HG02588 (cell line): ENCODE results near the gene FMO5.
"Not testable (repeated sequence)": the region's sequence is repeated elsewhere in the genome, so short reads cannot be mapped to it uniquely, and the experiment has no call there.

Source experiments
- ATAC-seq: cut with Tn5 transposase; IDR thresholded peaks from one replicate; pipeline ENCODE4 v1.9.1; 2021; ENCODE audit warnings: mild to moderate bottlenecking, moderate library complexity; ENCODE audit not compliant: unreplicated experiment

FMO5 gene

DNA sequence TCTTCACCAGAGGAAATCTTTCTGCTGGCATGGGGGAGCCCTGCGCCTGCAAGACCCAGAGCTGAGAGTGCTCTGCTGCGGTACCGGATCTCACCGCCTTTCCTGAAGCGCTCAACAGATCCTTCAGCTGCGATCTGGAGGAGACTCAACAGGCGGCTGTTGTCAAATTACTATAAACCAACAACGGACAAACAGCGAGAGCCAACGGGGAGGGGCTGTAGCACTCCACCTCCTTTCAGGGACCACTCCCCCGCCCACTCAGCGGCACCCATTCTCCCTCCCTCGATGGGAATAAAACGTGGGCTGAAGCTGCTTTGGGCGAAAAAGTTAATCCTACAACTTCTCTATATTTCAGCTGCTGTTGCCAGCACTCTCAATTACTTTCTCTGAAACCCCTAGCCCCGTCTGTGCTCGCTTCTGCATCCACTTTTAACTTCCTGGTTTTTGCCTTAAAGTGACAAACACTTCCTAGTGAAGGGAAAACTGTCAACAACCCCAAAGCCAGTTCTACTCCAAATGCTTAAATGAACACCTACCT lies at the start of gene FMO5:
FMO5 (minus strand) TSS at position 147 of the 538 bp plus-strand sequence. CDS start 310 bp downstream, outside the sequence.
- ATAC-seq = peak; percentile 58

GRCh38 chr1:147273409-147274336 lies 48.5 kb upstream of the FMO5 start:
- ATAC-seq = no peak

DNA sequence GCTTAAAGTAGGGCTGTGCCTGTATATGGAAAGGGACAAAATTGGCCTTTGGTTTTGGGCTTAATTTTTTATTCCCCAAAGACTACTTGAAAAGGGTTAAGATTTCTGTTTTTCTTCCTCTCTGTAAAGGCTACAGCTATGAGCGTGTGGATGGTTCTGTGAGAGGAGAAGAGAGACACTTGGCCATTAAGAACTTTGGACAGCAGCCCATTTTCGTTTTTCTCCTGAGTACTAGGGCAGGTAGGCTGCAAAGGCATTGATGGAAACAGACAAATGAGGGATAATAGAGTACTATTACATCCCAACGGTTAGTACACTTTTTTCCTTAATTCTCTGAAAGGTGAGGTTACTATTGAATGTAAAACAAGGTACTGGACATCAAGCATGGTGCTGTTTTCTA lies 46.9 kb upstream of the FMO5 start:
- ATAC-seq = no peak

DNA sequence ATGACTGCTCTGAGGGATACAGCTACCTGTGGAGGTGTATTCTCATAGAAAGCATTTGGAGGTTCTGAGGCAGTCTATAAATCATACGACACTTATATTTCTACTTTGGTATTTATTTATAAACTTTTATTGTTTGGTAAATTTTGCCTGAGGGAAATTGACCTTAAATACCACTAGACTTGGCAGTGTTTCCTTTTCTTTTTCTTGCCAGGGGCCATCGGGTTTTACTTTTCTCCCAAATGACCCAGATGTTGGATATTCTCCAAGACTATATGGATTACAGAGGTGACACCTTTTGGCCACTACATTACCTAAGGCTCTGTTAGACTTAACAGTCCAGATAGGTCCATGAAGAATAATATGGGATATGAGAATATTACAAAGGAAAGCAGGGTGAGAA lies 45.6 kb upstream of the FMO5 start:
- no peak for ATAC-seq

DNA sequence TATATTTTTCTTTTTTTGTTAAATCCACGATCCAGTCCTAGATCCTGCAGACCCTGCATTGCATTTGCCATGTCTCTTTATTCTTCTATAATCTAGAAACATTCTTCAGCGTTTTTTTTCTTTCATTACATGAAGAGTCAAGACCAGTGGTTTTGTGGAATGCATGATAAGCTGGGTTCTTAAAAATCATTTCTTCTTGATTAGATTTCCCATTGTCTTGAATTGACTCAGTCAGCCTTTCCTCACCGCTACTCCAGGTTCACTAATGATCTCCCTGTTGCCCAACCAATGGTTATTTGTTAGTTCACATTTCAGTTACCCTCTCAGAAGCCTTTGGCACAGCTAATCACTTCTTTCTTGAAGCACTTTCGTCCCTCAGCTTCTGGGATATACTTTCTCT lies 42.6 kb upstream of the FMO5 start:
- no peak for ATAC-seq

DNA sequence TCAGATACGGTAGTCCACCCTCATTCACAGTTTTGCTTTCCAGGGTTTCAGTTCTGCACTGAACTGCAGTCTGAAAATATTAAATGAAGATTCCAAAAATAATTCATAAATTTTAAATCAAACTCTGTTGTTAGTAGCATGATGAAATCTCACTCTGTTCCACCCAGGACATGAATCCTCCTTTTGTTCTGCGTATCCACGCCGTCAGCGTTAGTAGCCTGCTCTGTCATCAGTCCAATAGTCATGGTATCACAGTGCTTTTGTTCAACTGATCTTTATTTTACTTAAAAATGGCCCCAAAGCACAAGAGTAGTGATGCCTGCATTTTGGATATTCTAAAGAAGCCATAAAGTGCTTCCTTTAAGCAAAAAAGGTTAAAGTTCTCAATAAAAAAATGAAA lies 41.2 kb upstream of the FMO5 start:
- ATAC-seq = no peak

- no peak for ATAC-seq
These were observed 39.1 kb upstream of the FMO5 start for GRCh38 chr1:147264158-147264768.

- ATAC-seq = no peak
These were observed 35.8 kb upstream of the FMO5 start for GRCh38 chr1:147260956-147261355.

DNA sequence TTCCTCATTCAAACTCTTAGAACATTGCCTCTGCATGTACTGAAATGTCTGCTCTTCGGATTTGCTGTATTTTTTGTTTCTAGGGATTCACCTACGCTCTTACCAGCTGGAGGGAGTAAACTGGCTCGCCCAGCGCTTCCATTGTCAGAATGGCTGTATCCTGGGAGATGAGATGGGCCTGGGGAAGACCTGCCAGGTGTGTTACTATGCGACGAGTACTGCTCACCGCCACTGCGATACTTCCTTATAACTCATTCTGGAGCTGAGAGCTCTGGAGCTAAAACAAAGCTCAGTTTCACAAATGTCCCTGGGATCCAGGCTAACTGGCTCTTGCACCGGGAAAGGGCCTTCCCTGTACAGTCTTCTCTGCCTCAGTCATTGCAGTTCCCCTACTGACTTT lies 27.4 kb upstream of the FMO5 start:
- ATAC-seq = no peak

DNA sequence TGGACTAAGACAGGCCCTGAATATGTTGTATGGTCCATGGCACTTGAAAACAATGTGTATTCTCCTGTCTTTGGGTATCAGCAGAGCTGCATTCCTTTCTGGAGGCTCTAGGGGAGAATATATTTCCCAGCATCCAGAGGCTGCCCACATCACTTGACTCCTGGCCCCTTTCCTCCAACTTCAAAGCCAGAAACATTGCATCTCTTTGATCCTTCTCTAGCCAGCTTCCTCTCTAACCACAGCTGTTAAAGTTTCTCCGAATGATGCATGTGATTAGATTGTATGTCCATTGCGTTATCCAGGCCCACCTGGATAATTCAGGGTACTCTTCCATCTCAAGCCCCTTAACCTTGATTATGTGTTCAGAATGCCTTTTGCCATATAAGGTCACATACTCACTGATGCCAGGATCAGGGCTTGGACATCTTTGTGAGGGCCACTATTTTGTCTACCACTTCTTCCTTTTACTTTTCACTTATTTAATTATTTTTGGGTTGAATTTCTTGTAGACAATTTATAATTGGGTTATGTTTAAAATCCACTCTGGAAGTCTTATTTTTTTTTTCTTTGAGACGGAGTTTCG lies 22.6 kb upstream of the FMO5 start:
- no peak for ATAC-seq

GRCh38 chr1:147246910-147247655 lies 21.9 kb upstream of the FMO5 start:
- ATAC-seq = no peak

GRCh38 chr1:147246044-147246690 lies 21.0 kb upstream of the FMO5 start:
- no peak for ATAC-seq

DNA sequence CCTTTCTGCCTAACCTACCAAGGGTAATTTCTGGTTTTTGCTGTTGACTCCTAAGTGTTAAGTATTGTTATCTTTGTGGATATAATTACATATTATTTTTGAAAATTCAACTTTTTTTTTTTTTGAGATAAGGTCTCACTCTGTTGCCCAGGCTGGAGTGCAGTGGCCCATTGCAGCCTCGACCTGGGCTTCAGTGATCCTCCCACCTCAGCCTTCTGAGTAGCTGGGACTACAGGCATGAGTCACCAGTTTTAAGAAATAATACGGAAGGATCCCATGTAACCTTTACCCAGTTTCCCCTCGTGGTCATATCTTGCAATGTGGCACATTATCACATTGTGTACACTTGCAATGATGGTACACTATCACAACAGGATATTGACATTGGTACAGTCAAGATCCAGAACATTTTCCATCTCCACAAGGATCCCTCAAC lies 20.5 kb upstream of the FMO5 start:
- no peak for ATAC-seq

GRCh38 chr1:147245129-147245528 lies 20.0 kb upstream of the FMO5 start:
- ATAC-seq = no peak

GRCh38 chr1:147243841-147244240 lies 18.7 kb upstream of the FMO5 start:
- ATAC-seq = no peak

- peak; percentile 22 for ATAC-seq
These were observed 18.1 kb upstream of the FMO5 start for GRCh38 chr1:147243228-147243685.

DNA sequence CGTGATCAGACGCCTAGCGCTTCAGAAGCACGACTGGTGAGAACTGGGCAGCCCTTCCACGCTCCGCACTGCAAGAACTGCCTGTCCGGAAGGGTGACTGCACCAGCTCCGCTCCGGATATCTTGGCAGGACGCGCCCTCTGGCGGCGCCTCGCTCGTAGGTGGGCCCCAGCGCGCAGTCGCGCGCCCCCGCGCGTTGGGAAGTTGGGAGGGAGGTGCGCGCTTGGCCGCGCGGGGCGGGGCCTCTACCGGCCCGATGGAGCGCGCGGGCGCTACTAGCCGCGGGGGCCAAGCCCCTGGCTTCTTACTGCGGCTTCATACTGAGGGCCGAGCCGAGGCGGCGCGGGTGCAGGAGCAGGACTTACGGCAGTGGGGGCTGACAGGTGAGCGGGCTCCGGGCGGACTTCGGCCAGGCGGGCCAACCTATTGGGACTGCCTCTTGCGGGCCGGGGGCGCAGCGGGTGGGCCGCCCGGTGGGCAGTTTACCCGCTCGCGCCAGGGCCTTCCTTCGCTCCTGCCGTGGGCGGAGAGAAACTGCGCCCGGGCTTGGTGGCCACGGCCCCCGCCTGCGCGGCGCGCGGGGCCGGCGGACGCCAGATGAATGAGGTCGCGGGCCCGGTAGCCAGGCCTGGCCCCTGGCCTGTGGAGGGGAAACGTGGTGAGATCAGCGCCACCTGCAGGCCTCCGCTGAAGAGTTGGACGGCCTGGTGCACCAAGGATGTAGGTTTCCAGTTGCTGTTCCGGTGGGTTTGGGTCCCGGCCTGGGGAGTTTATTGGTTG lies 17.5 kb upstream of the FMO5 start, which contains the start of gene CHD1L:
CHD1L (plus strand) TSS at position 236 of the 779 bp plus-strand sequence; CDS start at position 256, 20 bp downstream.
- ATAC-seq = peak; percentile 81

GRCh38 chr1:147241934-147242448 lies 16.9 kb upstream of the FMO5 start:
- ATAC-seq = no peak

GRCh38 chr1:147240131-147240721 lies 15.1 kb upstream of the FMO5 start:
- ATAC-seq = not testable (repeated sequence)
